GM21825 (cell line): ENCODE results near the gene CENPP.

Source experiments
- ATAC-seq: cut with Tn5 transposase; IDR thresholded peaks from one replicate; pipeline ENCODE4 v1.9.1; 2021; ENCODE audit warnings: mild to moderate bottlenecking, moderate library complexity; ENCODE audit not compliant: unreplicated experiment

Gene CENPP

GRCh38 chr9:92474587-92474986, 148.8 kb downstream of the CENPP start:
- no peak for ATAC-seq

GRCh38 chr9:92476962-92477361, 151.2 kb downstream of the CENPP start:
- ATAC-seq = peak; percentile 58

GRCh38 chr9:92478783-92479182, 153.0 kb downstream of the CENPP start:
- no peak for ATAC-seq

GRCh38 chr9:92479346-92479745, 153.6 kb downstream of the CENPP start:
- no peak for ATAC-seq

- no peak for ATAC-seq
These were observed 154.6 kb downstream of the CENPP start for GRCh38 chr9:92480291-92480771.

GRCh38 chr9:92480986-92481633, 155.4 kb downstream of the CENPP start:
- ATAC-seq = no peak

- ATAC-seq = no peak
These were observed 156.6 kb downstream of the CENPP start, which contains the start of gene ASPN for GRCh38 chr9:92482329-92482728. Gene ASPN (minus strand): TSS chr9:92482506.

GRCh38 chr9:92482805-92483204, 157.1 kb downstream of the CENPP start:
- no peak for ATAC-seq

- no peak for ATAC-seq
These were observed 158.1 kb downstream of the CENPP start for GRCh38 chr9:92483627-92484545.

- no peak for ATAC-seq
These were observed 158.8 kb downstream of the CENPP start for GRCh38 chr9:92484563-92484962.

GRCh38 chr9:92486371-92486770, 160.6 kb downstream of the CENPP start:
- no peak for ATAC-seq

- ATAC-seq = no peak
These were observed 163.2 kb downstream of the CENPP start for GRCh38 chr9:92488681-92489550.

GRCh38 chr9:92492781-92493401, 167.1 kb downstream of the CENPP start:
- no peak for ATAC-seq

- ATAC-seq = no peak
These were observed 168.1 kb downstream of the CENPP start for GRCh38 chr9:92493749-92494387.

GRCh38 chr9:92494856-92495255, 169.1 kb downstream of the CENPP start:
- ATAC-seq = no peak

- ATAC-seq = no peak
These were observed 170.8 kb downstream of the CENPP start for GRCh38 chr9:92496396-92497176.

GRCh38 chr9:92499701-92500100, 173.9 kb downstream of the CENPP start:
- ATAC-seq = no peak

- no peak for ATAC-seq
These were observed 175.0 kb downstream of the CENPP start for GRCh38 chr9:92500725-92501124.

- no peak for ATAC-seq
These were observed 176.1 kb downstream of the CENPP start for GRCh38 chr9:92501671-92502393.
